Lung (tissue), 12 donors: ENCODE data around the gene PANK4. TPM values are rescaled to one million over a fixed set of nuclear protein-coding genes. Genes with fewer than 3 reads are reported as not detected.
A peak's percentile ranks its signal among the peaks of the same experiment; 100 is the strongest.

Experiments used
- ATAC-seq: fragments of 200-7000 bp; cut with Tn5 transposase; one replicate; pipeline ENCODE4 v1.9.1; 2020; ENCODE audit warnings: moderate number of reproducible peaks; ENCODE audit not compliant: insufficient read depth, low FRiP score
- DNase-seq, 3 donors: peaks; one replicate each; pipeline ENCODE4 v3.0.0-alpha.2; 2013 to 2017
- H3K27ac ChIP-seq, 2 donors: one replicate each; pipeline ENCODE4 v1.5.1; 2013; ENCODE audit warnings: mild to moderate bottlenecking in 2 of 2, moderate library complexity in 2 of 2, control low read depth in 1 of 2, inconsistent platforms in 1 of 2, low read depth in 1 of 2, low read length in 1 of 2
- H3K27me3 ChIP-seq, 3 donors: one replicate each; pipeline ENCODE4 v1.5.1; 2013; ENCODE audit warnings: low read length in 2 of 3; ENCODE audit not compliant: control insufficient read depth in 3 of 3, insufficient read depth in 3 of 3
- H3K36me3 ChIP-seq, 4 donors: one replicate each; pipeline ENCODE4 v1.5.1; 2013; ENCODE audit warnings: low read length in 4 of 4, mild to moderate bottlenecking in 1 of 4, moderate library complexity in 1 of 4; ENCODE audit not compliant: control insufficient read depth in 4 of 4, insufficient read depth in 4 of 4
- H3K4me1 ChIP-seq, 5 donors: one replicate each; pipeline ENCODE4 v1.5.1; 2013; ENCODE audit warnings: low read length in 5 of 5, mild to moderate bottlenecking in 2 of 5, moderate library complexity in 1 of 5; ENCODE audit not compliant: control insufficient read depth in 5 of 5, insufficient read depth in 5 of 5
- H3K4me3 ChIP-seq: one replicate; pipeline ENCODE4 v1.5.1; 2013; ENCODE audit warnings: mild to moderate bottlenecking, control low read depth, moderate library complexity
- H3K9ac ChIP-seq, 2 donors: one replicate each; pipeline ENCODE4 v1.5.1; 2013; ENCODE audit warnings: low read length in 2 of 2, control low read depth in 1 of 2; ENCODE audit not compliant: insufficient read depth in 1 of 2
- H3K9me3 ChIP-seq, 4 donors: one replicate each; pipeline ENCODE4 v1.5.1; 2013; ENCODE audit warnings: low read length in 3 of 4, mild to moderate bottlenecking in 1 of 4, moderate library complexity in 1 of 4; ENCODE audit not compliant: control insufficient read depth in 4 of 4, insufficient read depth in 3 of 4
- CTCF ChIP-seq: IDR thresholded peaks from 2 replicates; pipeline ENCODE4 v1.5.1; 2012; ENCODE audit warnings: mild to moderate bottlenecking; ENCODE audit errors: control extremely low read depth, extremely low read depth
- WGBS, 2 donors: extraction: QIAGEN DNeasy Blood & Tissue Kit; methylation state at CpG; one replicate each; pipeline ENCODE4 v1.1.7; 2013; 5-methylcytosine and 5-hydroxymethylcytosine counted together
- polyA plus RNA-seq, 2 donors: library from polyadenylated mRNA; stranded (reverse); fragments of 200-250 nt; gene quantifications; one replicate each; pipeline ENCODE4 v1.2.1, GENCODE V29; 2013
- total RNA-seq, 2 donors: library from RNA; depleted of rRNA in 1 of 2; stranded (reverse); fragments of >200 nt in 1 of 2; gene quantifications; one replicate each; pipeline ENCODE4 v1.2.1, GENCODE V29; 2014 to 2021
- donor health status: control.
- donor health status: control.
- donor health status: Bipolar disorder and iron deficiency.
- donor health status: healthy.
- donor health status: DM: yes; HTN: yes; CAD: no.

Gene PANK4
- total and polyA plus RNA-seq, 4 donors = 17.6 to 36.3 (median 21.7) TPM

- H3K27ac ChIP-seq = no peak overlapping the region
- 57 to 69% methylated on average over 26 of the region's 26 CpGs for WGBS, 2 donors
- H3K36me3 ChIP-seq = no peaks in the 10 kb centered on the region
- H3K4me1 ChIP-seq = peaks cover 2 to 53% (median 16%) of the 10 kb centered on the region in 5 donors
- DNase-seq (no peak), ATAC-seq (no peak)
- no peak overlapping the region for H3K4me3 ChIP-seq
- H3K9ac ChIP-seq = no peak overlapping the region
- H3K27me3 ChIP-seq = no peaks in the 10 kb centered on the region
- H3K9me3 ChIP-seq = no peaks in the 10 kb centered on the region
- no peak for TF ChIP-seq CTCF
Observed at GRCh38 chr1:2544093-2544874, 17.9 kb upstream of the PANK4 start.

- DNase-seq = peak in 1 of 3 donors; percentile 54
- Histone ChIP-seq H3K27me3 (no peaks in the 10 kb centered on the region), H3K36me3 (no peaks in the 10 kb centered on the region), H3K9me3 (no peaks in the 10 kb centered on the region), H3K9ac (no peak overlapping the region), H3K27ac (no peak overlapping the region), H3K4me3 (no peak overlapping the region), H3K4me1 (peaks cover 2 to 47% (median 13%) of the 10 kb centered on the region in 5 donors)
- ATAC-seq = no peak
- no peak for TF ChIP-seq CTCF
- 27 to 45% methylated on average over 25 to 26 of the region's 26 CpGs for WGBS, 2 donors
Observed at GRCh38 chr1:2543543-2544092, 17.2 kb upstream of the PANK4 start.

- WGBS, 2 donors = 87 to 89% methylated on average over 11 of the region's 11 CpGs
- Histone ChIP-seq H3K27ac (no peak overlapping the region), H3K4me1 (peaks cover 0 to 35% (median 10%) of the 10 kb centered on the region in 5 donors), H3K9ac (no peak overlapping the region), H3K36me3 (no peaks in the 10 kb centered on the region), H3K9me3 (no peaks in the 10 kb centered on the region), H3K27me3 (peaks cover 0 to 5% (median 0%) of the 10 kb centered on the region in 3 donors), H3K4me3 (no peak overlapping the region)
- no peak for TF ChIP-seq CTCF
- no peak for ATAC-seq
- no peak for DNase-seq
Observed at GRCh38 chr1:2542246-2542915, 16.0 kb upstream of the PANK4 start.
